ENCODE measurements around the gene KIAA0513. TPM values are rescaled to one million over a fixed set of nuclear protein-coding genes. Genes with fewer than 3 reads are reported as not detected.

KIAA0513 gene
- total and polyA plus RNA-seq, 2 of the 13 experiments (the other 11 are each of a cell fraction or from before 2014, with no cell fraction given) = 1.8 TPM

DNA sequence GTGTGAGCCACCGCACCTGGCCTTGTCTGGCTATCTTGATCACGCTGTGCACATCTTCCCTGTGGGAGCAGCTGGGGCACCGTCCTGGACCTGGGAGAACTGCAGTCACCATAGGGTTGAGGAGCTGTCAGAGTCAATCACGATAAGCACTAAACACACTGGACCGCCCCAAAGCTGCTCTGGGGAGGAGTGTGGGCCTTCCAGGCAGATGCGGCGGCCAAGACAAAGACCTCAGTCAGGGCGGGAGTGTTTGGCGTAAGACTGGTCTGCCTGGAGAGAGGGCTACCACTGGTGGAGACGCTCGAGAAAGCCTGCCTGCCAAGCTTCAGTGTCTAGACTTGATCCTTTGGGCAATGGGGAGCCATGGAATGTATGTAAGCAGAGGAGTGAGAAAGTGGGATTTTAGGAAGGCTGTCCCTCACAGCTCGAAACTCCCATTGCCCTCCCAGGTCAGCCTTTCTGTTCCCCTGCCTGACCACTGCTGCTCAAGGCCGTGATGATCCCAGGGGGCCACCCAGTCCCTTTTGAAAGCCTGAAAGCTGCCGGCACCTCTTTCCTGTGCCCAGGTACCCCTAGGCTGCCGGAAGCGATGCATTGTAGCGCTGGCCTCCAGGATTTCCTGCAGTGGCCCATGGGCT is 114.0 kb downstream of the KIAA0513 start (continued):
- TF ChIP-seq SP2 (CRISPR knock-in tag; IDR thresholded peaks at IDR 0.05) (no peak), JDP2 (CRISPR knock-in tag; IDR thresholded peaks at IDR 0.05; ENCODE audit: borderline replicate concordance) (no peak), HNF1B (CRISPR knock-in tag; IDR thresholded peaks at IDR 0.05) (no peak), GABPB1 (CRISPR knock-in tag; IDR thresholded peaks at IDR 0.05) (no peak; the same call in 1 of the 2 replicates), ZNF501 (CRISPR knock-in tag; IDR thresholded peaks at IDR 0.05) (0 out of 2 replicates have a peak, but pooled peaks have one; percentile 36), ATM (IDR thresholded peaks at IDR 0.05; ENCODE audit: borderline replicate concordance) (no peak), SYNCRIP (IDR thresholded peaks at IDR 0.05; ENCODE audit: insufficient read depth, low read depth, low read length) (no peak), KLF12 (CRISPR knock-in tag; IDR thresholded peaks at IDR 0.05; ENCODE audit: borderline replicate concordance) (no peak), SKI (IDR thresholded peaks at IDR 0.05; ENCODE audit: partially characterized antibody) (no peak), MXD3 (CRISPR knock-in tag; IDR thresholded peaks at IDR 0.05) (no peak), YY1 (IDR thresholded peaks at IDR 0.05; ENCODE audit: insufficient read depth, insufficient replicate concordance, low read depth, low read length) (no peak), GTF3A (CRISPR knock-in tag; conservative IDR thresholded peaks at IDR 0.05) (0 out of 2 replicates have a peak, but pooled peaks have one; percentile 48)
- TF ChIP-seq, protein P1, sequence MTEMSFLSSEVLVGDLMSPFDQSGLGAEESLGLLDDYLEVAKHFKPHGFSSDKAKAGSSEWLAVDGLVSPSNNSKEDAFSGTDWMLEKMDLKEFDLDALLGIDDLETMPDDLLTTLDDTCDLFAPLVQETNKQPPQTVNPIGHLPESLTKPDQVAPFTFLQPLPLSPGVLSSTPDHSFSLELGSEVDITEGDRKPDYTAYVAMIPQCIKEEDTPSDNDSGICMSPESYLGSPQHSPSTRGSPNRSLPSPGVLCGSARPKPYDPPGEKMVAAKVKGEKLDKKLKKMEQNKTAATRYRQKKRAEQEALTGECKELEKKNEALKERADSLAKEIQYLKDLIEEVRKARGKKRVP (CRISPR knock-in tag; IDR thresholded peaks at IDR 0.05) = no peak
- TF ChIP-seq, protein P2, sequence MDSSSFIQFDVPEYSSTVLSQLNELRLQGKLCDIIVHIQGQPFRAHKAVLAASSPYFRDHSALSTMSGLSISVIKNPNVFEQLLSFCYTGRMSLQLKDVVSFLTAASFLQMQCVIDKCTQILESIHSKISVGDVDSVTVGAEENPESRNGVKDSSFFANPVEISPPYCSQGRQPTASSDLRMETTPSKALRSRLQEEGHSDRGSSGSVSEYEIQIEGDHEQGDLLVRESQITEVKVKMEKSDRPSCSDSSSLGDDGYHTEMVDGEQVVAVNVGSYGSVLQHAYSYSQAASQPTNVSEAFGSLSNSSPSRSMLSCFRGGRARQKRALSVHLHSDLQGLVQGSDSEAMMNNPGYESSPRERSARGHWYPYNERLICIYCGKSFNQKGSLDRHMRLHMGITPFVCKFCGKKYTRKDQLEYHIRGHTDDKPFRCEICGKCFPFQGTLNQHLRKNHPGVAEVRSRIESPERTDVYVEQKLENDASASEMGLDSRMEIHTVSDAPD (CRISPR knock-in tag; IDR thresholded peaks at IDR 0.05) = peak; percentile 42; the same call in 1 of the 2 replicates
- TF ChIP-seq, protein P3, sequence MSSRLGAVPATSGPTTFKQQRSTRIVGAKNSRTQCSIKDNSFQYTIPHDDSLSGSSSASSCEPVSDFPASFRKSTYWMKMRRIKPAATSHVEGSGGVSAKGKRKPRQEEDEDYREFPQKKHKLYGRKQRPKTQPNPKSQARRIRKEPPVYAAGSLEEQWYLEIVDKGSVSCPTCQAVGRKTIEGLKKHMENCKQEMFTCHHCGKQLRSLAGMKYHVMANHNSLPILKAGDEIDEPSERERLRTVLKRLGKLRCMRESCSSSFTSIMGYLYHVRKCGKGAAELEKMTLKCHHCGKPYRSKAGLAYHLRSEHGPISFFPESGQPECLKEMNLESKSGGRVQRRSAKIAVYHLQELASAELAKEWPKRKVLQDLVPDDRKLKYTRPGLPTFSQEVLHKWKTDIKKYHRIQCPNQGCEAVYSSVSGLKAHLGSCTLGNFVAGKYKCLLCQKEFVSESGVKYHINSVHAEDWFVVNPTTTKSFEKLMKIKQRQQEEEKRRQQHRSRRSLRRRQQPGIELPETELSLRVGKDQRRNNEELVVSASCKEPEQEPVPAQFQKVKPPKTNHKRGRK (CRISPR knock-in tag; IDR thresholded peaks at IDR 0.05) = peak; percentile 21; the same call in 1 of the 2 replicates
- TF ChIP-seq, protein P4, sequence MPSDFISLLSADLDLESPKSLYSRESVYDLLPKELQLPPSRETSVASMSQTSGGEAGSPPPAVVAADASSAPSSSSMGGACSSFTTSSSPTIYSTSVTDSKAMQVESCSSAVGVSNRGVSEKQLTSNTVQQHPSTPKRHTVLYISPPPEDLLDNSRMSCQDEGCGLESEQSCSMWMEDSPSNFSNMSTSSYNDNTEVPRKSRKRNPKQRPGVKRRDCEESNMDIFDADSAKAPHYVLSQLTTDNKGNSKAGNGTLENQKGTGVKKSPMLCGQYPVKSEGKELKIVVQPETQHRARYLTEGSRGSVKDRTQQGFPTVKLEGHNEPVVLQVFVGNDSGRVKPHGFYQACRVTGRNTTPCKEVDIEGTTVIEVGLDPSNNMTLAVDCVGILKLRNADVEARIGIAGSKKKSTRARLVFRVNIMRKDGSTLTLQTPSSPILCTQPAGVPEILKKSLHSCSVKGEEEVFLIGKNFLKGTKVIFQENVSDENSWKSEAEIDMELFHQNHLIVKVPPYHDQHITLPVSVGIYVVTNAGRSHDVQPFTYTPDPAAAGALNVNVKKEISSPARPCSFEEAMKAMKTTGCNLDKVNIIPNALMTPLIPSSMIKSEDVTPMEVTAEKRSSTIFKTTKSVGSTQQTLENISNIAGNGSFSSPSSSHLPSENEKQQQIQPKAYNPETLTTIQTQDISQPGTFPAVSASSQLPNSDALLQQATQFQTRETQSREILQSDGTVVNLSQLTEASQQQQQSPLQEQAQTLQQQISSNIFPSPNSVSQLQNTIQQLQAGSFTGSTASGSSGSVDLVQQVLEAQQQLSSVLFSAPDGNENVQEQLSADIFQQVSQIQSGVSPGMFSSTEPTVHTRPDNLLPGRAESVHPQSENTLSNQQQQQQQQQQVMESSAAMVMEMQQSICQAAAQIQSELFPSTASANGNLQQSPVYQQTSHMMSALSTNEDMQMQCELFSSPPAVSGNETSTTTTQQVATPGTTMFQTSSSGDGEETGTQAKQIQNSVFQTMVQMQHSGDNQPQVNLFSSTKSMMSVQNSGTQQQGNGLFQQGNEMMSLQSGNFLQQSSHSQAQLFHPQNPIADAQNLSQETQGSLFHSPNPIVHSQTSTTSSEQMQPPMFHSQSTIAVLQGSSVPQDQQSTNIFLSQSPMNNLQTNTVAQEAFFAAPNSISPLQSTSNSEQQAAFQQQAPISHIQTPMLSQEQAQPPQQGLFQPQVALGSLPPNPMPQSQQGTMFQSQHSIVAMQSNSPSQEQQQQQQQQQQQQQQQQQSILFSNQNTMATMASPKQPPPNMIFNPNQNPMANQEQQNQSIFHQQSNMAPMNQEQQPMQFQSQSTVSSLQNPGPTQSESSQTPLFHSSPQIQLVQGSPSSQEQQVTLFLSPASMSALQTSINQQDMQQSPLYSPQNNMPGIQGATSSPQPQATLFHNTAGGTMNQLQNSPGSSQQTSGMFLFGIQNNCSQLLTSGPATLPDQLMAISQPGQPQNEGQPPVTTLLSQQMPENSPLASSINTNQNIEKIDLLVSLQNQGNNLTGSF (CRISPR knock-in tag; IDR thresholded peaks at IDR 0.05) = no peak

Data from HepG2 (cell line).